ENCODE measurements around the gene BAIAP2L2.

Gene BAIAP2L2

GRCh38 chr22:38109371-38110001, 998 bp downstream of the BAIAP2L2 start:
- TF ChIP-seq OSR1 (CRISPR knock-in tag; IDR thresholded peaks at IDR 0.05) (no peak), GLIS3 (CRISPR knock-in tag; IDR thresholded peaks at IDR 0.05) (no peak), ARNTL (CRISPR knock-in tag; IDR thresholded peaks at IDR 0.05; ENCODE audit: borderline replicate concordance, low read depth) (no peak), TSHZ2 (CRISPR knock-in tag; IDR thresholded peaks at IDR 0.05) (no peak), TCF4 (CRISPR knock-in tag; IDR thresholded peaks at IDR 0.05; ENCODE audit: borderline replicate concordance) (no peak), BACH2 (CRISPR knock-in tag; IDR thresholded peaks at IDR 0.05; ENCODE audit: borderline replicate concordance) (no peak), TOX (CRISPR knock-in tag; IDR thresholded peaks at IDR 0.05; ENCODE audit: borderline replicate concordance) (no peak), CSRNP3 (CRISPR knock-in tag; IDR thresholded peaks at IDR 0.05) (no peak), SNAI2 (CRISPR knock-in tag; IDR thresholded peaks at IDR 0.05) (no peak), ZNF565 (CRISPR knock-in tag; conservative IDR thresholded peaks at IDR 0.05; ENCODE audit: low read depth) (no peak), ZFP3 (CRISPR knock-in tag; IDR thresholded peaks at IDR 0.05) (no peak), ZNF70 (CRISPR knock-in tag; IDR thresholded peaks at IDR 0.05) (no peak), ZC3H10 (CRISPR knock-in tag; IDR thresholded peaks at IDR 0.05) (no peak), CSDC2 (CRISPR knock-in tag; IDR thresholded peaks at IDR 0.05) (no peak), ZNF8 (CRISPR knock-in tag; IDR thresholded peaks at IDR 0.05) (no peak), PATZ1 (CRISPR knock-in tag; IDR thresholded peaks at IDR 0.05; ENCODE audit: borderline replicate concordance) (no peak), ESRRG (CRISPR knock-in tag; IDR thresholded peaks at IDR 0.05) (no peak), CREB5 (CRISPR knock-in tag; IDR thresholded peaks at IDR 0.05; ENCODE audit: low read depth) (no peak), POU6F1 (CRISPR knock-in tag; IDR thresholded peaks at IDR 0.05; ENCODE audit: borderline replicate concordance, low read depth) (no peak), PPARA (CRISPR knock-in tag; IDR thresholded peaks at IDR 0.05; ENCODE audit: borderline replicate concordance) (no peak)
- peak; percentile 30; the same call in 2 of the 3 replicates for ATAC-seq

- no peak for ATAC-seq
Measured at GRCh38 chr22:38108561-38109319, 1.7 kb downstream of the BAIAP2L2 start.

More at GRCh38 chr22:38108561-38109319, 1.7 kb downstream of the BAIAP2L2 start:
- TF ChIP-seq ESRRG (CRISPR knock-in tag; IDR thresholded peaks at IDR 0.05): no peak
- no peak for TF ChIP-seq CSDC2 (CRISPR knock-in tag; IDR thresholded peaks at IDR 0.05)
- no peak for TF ChIP-seq RARB (CRISPR knock-in tag; IDR thresholded peaks at IDR 0.05)
- TF ChIP-seq ZNF565 (CRISPR knock-in tag; conservative IDR thresholded peaks at IDR 0.05; ENCODE audit: low read depth): no peak
- TF ChIP-seq TCF4 (CRISPR knock-in tag; IDR thresholded peaks at IDR 0.05; ENCODE audit: borderline replicate concordance): no peak
- no peak for TF ChIP-seq PPARA (CRISPR knock-in tag; IDR thresholded peaks at IDR 0.05; ENCODE audit: borderline replicate concordance)
- TF ChIP-seq ZNF70 (CRISPR knock-in tag; IDR thresholded peaks at IDR 0.05): no peak
- TF ChIP-seq POU6F1 (CRISPR knock-in tag; IDR thresholded peaks at IDR 0.05; ENCODE audit: borderline replicate concordance, low read depth): no peak
- TF ChIP-seq ZC3H10 (CRISPR knock-in tag; IDR thresholded peaks at IDR 0.05): no peak
- TF ChIP-seq ZFP30 (CRISPR knock-in tag; IDR thresholded peaks at IDR 0.05): no peak

Data from SK-N-SH treated with all-trans-retinoic acid at 6 μM for 48 hours (cell line).